Glomerular endothelial cell (primary cell): ENCODE results near the gene LRRC74A. TPM values are rescaled to one million over a fixed set of nuclear protein-coding genes. Genes with fewer than 3 reads are reported as not detected.
A peak's percentile ranks its signal among the peaks of the same experiment; 100 is the strongest.

Experiments used
- DNase-seq: peaks from one replicate; pipeline ENCODE4 v3.0.0-alpha.2; 2011; ENCODE audit warnings: low read depth, low spot score; ENCODE audit errors: extremely low read depth
- total RNA-seq: library from RNA; depleted of rRNA; stranded (reverse); fragments of >200 nt; gene quantifications from 2 replicates; pipeline ENCODE4 v1.2.3, GENCODE V29; 2015

Gene LRRC74A
- total RNA-seq, 1 donor from 2014 or later = not detected

DNA sequence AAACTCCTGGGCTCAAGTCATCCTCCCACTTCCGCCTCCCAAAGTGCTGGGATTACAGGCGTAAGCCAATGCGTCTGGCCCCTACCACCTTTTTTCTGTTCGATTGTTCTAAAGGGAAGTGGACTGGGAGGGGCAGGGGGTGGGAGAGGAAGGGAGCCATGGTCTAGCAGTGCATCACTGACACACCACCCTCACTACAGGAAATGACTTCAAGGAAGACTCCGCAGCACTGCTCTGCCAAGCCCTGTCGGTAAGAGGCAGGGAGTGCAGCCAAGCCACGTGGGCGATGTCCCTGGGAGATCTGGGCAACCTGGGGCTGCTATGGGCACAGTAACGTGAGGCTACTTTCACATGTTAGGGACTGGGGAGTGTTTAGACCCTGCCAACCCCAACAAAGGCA, 18.0 kb downstream of the LRRC74A start:
- DNase-seq = peak; percentile 73

GRCh38 chr14:76846331-76847047, 20.3 kb downstream of the LRRC74A start:
- no peak for DNase-seq

- no peak for DNase-seq
Observed at GRCh38 chr14:76848879-76849278, 22.7 kb downstream of the LRRC74A start.

DNA sequence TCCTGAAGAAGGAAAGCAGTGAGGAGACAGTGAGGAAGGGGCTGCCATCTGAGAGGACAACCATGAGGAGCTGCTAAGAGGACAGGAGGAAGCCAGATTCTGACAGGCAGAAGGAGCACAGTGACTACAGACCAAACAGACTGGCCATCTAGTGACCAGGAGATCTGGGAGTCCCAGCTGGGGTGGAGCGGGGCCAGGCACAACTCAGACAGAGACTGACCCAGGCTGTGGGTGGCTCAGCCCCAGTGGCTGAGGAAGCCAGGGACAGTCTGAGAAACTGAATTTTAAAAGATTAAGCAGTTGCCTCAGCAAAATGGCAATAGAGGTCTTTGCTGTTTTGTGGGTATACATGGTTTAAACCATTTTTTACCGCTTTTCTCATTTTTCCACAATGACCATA, 28.9 kb downstream of the LRRC74A start:
- no peak for DNase-seq

- DNase-seq = no peak
Observed at GRCh38 chr14:76856769-76857168, 30.6 kb downstream of the LRRC74A start.

DNA sequence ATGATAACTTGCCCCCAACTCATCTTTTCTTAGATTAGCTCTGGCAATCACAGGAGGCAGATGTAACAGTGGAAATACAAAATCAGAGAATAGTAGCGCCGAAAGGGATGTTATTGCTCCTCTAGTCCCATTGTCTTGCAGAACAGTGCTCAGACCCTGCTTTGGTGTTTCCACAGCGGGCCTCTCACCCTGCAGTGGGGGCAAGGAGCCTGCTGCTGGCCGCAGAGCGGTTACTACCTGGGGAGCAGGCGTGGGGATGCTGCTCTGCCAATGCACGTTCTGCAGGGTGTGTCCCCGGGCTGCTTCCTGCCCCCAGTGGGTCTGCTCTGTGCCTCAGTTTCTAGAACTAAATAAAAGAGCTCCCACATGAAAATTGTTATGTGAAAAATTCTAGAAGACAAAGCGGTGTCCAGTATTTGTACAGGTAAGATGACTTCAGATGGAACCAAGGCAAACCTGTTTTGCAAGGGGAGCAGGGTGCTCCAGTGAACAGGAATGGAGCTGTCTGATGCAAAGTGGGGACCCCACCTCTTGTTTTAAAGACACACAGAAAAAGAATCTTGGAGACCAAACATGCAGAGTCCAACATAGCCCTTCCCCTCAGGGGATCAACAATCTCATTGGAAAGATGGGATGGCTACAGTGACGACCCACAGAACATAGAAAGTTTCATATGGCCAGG, 35.5 kb downstream of the LRRC74A start:
- DNase-seq = no peak

GRCh38 chr14:76862546-76863282, 36.5 kb downstream of the LRRC74A start:
- DNase-seq = no peak

DNA sequence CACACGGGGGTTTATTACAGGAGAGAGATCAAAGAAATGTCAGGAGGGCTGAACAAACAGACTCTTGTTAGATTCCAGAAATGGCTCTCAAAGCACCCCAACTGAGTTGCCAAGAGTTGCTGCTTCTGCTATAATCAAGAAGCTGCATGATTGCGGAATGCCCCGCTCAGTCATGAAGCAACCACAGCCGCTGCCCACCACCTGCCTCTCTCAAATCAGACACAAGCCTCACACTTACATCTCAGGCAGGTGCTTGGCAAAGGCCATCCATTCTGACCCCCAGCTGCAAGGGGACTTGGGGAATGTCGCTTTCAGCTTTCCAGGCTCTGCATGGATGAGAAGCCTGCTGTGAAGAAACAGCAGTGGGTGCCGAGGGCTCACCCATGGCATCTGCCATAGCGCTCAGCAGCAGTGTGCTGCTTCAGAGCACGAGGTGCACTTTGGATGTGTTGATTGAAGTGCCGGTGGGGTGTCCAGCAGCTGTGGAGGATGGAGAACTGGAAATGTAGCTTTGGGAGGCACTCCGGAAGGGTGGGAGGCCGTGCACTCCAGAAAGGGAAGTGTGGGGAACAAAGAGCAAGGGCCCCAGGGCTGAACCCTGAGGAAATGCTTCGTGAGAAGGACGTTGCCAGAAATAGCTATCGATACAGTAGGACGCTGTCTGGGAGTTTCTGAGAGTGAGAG, 37.7 kb downstream of the LRRC74A start:
- DNase-seq = no peak

DNA sequence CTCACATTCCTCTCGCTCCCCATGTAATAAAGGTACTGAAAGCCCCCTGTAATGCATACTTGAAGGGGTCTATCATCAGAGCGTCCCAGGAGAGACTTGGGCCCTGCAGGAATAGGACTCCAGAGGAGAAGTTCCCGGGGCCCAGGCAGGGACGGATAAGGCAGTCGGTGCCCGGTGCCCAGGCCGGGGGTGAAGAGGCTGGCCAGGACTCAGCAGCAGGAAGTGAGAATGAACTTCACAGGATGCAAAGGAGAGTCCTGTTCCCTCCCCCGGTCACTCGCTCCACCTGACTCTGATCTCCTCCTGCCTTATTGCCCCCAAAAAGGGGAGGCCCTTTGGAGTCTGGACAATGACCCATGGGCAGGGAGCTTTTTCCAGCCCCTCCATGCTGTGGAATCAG, 40.2 kb downstream of the LRRC74A start:
- DNase-seq = no peak

DNA sequence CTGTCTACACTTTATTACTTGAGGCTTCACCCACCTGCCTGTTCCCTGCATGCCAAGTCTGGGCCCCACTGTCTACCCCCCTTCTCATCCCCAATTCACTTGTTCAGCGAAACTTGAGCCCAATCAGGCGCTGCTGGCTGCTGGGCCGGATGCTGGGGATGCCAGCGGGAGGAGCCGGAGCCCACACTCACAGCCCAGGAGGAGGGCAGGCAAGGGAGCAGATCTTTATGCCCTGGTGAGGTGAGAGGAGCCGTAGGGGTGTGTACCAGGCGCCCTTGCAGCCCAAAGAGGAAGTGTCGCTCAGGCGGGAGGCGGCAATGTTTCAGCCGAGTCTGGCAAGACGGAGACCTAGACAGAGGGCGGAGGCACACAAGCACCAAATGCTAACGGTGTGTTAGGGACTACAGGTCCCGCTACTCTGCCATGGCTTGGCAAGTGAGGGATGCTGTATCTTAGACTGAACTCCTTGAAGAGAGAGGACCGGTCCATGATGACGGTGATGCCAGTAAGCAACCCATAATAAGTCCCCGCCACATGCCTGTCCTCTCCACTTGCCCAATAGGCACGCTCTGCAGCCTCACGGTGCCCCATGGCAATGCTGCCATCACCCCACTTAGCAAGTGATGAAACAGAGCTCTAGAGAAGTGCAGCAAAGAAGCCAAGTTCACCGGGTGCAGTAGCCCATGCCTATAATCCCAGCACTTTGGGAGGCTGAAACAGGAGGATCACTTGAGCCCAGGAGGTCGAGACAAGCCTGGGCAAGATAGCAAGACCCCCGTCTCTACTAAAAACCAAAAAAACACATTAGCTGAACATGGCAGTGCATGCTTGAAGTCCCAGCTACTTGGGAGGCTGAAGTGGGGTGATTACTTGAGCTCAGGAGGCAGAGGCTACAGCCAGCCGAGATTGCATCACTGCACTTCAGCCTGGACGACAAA, 41.6 kb downstream of the LRRC74A start:
- DNase-seq = no peak

DNA sequence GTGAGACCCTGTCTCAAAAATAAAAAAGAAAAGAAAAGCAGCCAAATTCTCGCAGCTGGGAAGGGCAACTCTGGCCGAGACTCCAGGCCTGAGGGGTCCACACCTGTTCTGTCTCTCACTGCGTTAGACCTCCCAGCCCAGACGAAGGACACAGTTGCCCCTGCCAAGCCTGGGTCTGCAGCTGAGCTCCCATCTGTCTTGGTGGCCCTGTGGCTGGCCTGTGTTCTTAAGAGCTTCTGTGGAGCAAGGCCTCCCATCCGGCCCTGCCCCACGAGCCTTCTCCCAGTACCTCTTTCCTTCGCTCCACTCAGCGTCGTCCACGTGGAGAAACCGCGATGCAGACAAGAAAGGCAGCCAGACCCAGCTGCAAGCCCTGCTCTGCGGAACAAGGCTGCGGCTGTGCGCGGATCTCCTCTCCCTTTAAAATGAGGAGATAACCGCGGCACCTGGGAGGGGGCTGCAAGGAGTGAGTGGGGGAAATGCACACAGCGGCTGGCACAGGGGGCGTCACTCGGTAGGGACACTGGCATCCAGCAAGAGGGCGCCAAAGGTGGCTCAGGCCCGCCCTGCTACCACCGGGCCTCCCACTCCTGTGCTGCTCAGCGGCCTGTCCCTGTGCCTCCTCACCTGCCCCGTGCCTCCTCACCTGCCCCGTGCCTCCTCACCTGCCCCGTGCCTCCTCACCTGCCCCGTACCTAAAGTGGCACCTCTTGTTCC, 42.4 kb downstream of the LRRC74A start:
- no peak for DNase-seq

DNA sequence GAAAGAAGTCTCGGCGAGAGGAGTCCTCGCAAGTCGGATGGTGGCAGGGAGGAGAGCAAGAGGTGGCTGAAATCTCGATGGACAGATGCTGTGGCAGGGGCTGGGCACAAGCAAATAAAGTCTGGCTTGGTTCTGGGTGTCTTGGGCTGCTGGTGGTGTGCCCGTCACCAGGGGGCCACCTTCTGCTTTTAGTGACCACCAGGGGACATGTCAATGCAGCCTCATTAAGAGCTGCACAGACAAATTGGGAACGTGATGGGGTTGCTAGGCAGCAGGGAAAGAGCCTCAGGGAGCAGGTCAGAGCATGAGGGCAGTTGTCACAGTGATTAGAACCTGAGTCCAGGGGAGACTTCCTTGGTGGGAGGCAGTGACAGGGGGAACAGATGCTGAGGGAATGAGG, 44.0 kb downstream of the LRRC74A start:
- no peak for DNase-seq

DNA sequence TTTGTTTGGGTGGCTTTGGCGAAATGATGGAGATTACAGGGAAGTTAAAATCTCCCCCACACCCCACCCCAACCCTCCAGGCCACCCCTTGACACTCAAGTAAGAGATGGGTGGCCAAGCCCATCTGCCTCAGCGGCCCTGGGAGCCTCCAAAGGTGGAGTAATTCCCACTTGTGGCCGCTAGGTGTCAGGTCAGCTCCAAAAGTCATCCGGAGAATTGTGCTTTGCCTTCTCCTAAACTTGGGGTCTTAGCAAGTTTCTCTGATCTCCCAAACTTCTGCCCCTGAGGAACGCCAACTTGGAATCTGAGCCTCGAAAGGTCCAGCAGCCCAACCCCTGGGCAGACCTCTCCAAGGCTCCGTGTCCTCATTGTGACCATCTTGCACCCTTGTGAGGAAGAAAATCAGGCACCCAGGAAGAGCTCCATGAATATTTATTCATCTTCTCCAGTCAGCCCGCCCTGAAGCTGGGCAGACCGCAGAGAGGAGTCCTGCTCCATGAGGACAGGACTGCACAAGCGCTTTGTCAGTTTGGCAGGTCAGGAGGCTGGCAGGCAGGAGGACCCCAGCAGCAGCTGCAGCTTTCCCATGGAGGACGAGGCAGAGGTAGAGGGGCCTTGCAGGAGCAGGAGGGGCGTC, 46.7 kb downstream of the LRRC74A start:
- DNase-seq = no peak

- no peak for DNase-seq
Observed at GRCh38 chr14:76874734-76875133, 48.5 kb downstream of the LRRC74A start.

DNA sequence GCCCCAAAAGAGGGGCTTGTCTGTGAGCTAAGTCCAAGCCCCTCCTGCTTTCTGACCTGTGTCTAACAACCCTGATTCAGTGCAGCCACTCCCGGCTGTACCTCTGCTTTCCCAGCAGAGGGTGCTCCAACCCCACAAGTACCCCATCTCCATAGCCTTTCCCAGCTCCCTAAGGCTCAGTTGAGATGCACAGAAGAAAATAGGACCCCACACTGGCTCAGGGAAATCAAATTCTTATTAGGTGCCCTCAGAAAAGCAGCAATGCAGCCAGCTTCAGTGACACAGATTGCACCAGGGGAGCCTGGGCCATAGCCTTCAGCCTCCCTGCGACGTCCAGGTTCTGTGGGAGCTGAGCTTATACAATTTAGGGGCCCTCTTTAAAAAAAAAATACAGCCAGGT, 49.9 kb downstream of the LRRC74A start:
- peak; percentile 39 for DNase-seq

DNA sequence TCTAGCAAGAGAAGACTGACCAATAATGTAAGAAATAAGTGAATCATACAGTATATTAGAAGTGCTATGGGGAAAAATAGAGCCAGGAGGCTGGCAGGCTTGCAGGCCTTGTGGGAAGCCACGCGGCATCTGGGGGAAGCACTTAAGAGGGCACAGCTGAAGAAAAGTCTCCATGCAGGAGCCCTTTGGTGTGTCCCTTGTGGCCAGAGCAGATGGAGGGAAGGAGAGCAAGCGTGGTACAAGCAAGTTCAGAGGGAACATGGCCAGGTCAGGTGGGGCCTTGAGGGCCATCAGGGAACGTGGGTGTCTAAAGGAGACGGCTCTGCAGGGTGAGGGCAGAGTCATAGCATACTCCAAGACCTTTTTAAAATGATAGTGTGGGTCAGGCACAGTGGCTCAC, 51.7 kb downstream of the LRRC74A start:
- DNase-seq = no peak

DNA sequence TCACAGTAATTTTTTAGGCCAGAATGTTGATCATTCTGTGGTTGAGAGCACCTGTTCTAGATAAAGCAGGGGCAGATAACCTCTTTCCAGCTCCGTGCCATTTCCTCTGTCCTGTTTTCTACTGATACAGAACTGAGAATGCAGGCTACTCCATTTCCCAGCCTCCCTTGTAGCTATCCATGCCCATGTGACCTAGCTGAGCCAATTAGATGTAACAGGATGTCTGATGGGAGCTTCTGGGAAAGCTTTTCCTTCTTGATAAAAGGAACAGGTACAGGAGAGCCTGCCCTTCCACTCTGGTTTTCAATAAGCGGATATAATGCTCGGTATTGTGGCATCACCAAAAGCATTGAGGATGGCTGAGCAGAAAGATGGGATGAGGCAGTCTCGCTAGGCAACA, 54.2 kb downstream of the LRRC74A start:
- DNase-seq = no peak

DNA sequence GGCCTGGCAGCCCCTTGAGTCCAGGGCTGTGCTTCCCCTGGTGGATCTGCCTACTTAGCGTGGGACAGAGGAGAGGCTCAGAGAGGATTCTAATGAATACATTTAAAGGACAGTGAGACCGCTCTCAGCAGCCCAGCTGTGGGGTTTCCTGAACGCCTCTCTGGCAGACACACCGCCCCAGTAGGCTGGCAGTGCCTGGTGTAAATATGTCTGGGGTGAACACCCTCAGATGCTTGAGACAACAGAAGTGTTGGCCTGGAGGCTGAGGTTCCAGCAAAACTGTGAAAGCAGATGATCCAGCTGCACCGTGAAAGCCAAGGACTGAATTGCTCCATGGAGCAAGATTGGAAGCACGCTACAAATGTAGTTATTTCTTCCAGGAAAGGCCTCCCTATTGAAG, 55.1 kb downstream of the LRRC74A start:
- no peak for DNase-seq

DNA sequence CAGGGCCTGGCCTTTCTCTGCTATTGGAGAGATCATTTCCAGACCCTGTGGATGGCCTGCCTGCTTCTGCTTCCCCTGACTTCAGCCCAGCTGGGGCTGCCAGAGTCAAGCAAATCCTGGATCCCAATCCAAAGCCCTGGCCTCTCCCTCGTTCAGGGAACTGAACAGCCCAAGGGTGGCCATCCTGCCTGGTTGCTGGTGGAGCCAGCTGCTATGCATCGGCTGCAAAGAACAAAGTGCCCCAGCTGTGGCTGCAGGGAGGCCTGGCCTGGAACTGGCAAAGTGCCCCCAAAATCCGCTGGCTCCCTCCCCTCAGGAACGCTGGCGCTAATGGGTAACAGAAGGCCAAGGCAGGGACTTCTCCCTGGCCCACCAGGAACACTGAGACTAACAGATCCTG, 56.4 kb downstream of the LRRC74A start:
- DNase-seq = no peak
